Measurements from ENCODE around the gene RTL9. TPM values are rescaled to one million over a fixed set of nuclear protein-coding genes. Genes with fewer than 3 reads are reported as not detected.
"Not testable (repeated sequence)": the region's sequence is repeated elsewhere in the genome, so short reads cannot be mapped to it uniquely, and the experiment has no call there.

The RTL9 gene
- not detected in 2 replicates for total RNA-seq

- no peak for DNase-seq
These were observed at the start of gene RTL9 for GRCh38 chrX:110358548-110358947. Gene RTL9, plus strand, starts transcription at chrX:110358848. Its CDS starts 91,770 bp downstream, at chrX:110450618.

- no peak for DNase-seq
These were observed 48.5 kb upstream of the RTL9 start for GRCh38 chrX:110310000-110310790.

GRCh38 chrX:110310896-110311295, 47.8 kb upstream of the RTL9 start:
- no peak for DNase-seq

- no peak for DNase-seq
These were observed 47.0 kb upstream of the RTL9 start for GRCh38 chrX:110311437-110312230.

GRCh38 chrX:110315551-110315950, 43.1 kb upstream of the RTL9 start:
- DNase-seq: no peak

GRCh38 chrX:110316351-110317060, 42.1 kb upstream of the RTL9 start:
- DNase-seq: peak; percentile 34

GRCh38 chrX:110317061-110317819, 41.4 kb upstream of the RTL9 start:
- peak; percentile 10 for DNase-seq

GRCh38 chrX:110317820-110318663, 40.6 kb upstream of the RTL9 start, which contains the start of gene AMMECR1:
Gene AMMECR1, minus strand, starts transcription at chrX:110318085. Its CDS starts 14 bp downstream, at chrX:110318071.
- DNase-seq: peak; percentile 81

- no peak for DNase-seq
These were observed 40.0 kb upstream of the RTL9 start for GRCh38 chrX:110318664-110318968.

- DNase-seq: no peak
These were observed 38.2 kb upstream of the RTL9 start for GRCh38 chrX:110320381-110320987.

- DNase-seq: no peak
These were observed 37.6 kb upstream of the RTL9 start for GRCh38 chrX:110321081-110321480.

- no peak for DNase-seq
These were observed 37.0 kb upstream of the RTL9 start for GRCh38 chrX:110321670-110322069.

GRCh38 chrX:110322603-110323002, 36.0 kb upstream of the RTL9 start:
- no peak for DNase-seq

GRCh38 chrX:110326712-110327111, 31.9 kb upstream of the RTL9 start:
- no peak for DNase-seq

GRCh38 chrX:110327336-110327735, 31.3 kb upstream of the RTL9 start:
- no peak for DNase-seq

GRCh38 chrX:110328613-110329012, 30.0 kb upstream of the RTL9 start:
- DNase-seq: not testable (repeated sequence)

GRCh38 chrX:110331444-110332030, 27.1 kb upstream of the RTL9 start:
- DNase-seq: no peak

GRCh38 chrX:110333458-110333857, 25.2 kb upstream of the RTL9 start:
- DNase-seq: not testable (repeated sequence)

- no peak for DNase-seq
These were observed 19.7 kb upstream of the RTL9 start for GRCh38 chrX:110338935-110339334.

GRCh38 chrX:110341189-110342035, 17.2 kb upstream of the RTL9 start:
- no peak for DNase-seq

Measured in dermis blood vessel endothelial cell (primary cell).